GM18498 (cell line): ENCODE results near the gene TSEN2.
"Not testable (repeated sequence)": the region's sequence is repeated elsewhere in the genome, so short reads cannot be mapped to it uniquely, and the experiment has no call there.

Experiments used
- ATAC-seq: cut with Tn5 transposase; IDR thresholded peaks from one replicate; pipeline ENCODE4 v1.9.1; 2021; ENCODE audit warnings: mild to moderate bottlenecking, moderate library complexity; ENCODE audit not compliant: unreplicated experiment

Gene TSEN2

GRCh38 chr3:12501360-12502020 is 17.2 kb downstream of the TSEN2 start:
- no peak for ATAC-seq

GRCh38 chr3:12503126-12503957 is 19.1 kb downstream of the TSEN2 start:
- ATAC-seq, result no peak

- no peak for ATAC-seq
These were observed 22.0 kb downstream of the TSEN2 start for GRCh38 chr3:12506201-12506709.

- ATAC-seq, result no peak
These were observed 23.5 kb downstream of the TSEN2 start for GRCh38 chr3:12507591-12508281.

GRCh38 chr3:12508291-12508700 is 24.0 kb downstream of the TSEN2 start:
- ATAC-seq, result no peak

GRCh38 chr3:12509466-12509865 is 25.2 kb downstream of the TSEN2 start:
- ATAC-seq, result no peak

- no peak for ATAC-seq
These were observed 28.3 kb downstream of the TSEN2 start for GRCh38 chr3:12512534-12513118.

GRCh38 chr3:12513694-12514446 is 29.6 kb downstream of the TSEN2 start:
- no peak for ATAC-seq

GRCh38 chr3:12515631-12516030 is 31.4 kb downstream of the TSEN2 start:
- ATAC-seq, result no peak

- no peak for ATAC-seq
These were observed 32.6 kb downstream of the TSEN2 start for GRCh38 chr3:12516873-12517272.

GRCh38 chr3:12518261-12519028 is 34.2 kb downstream of the TSEN2 start:
- no peak for ATAC-seq

- ATAC-seq, result no peak
These were observed 36.7 kb downstream of the TSEN2 start for GRCh38 chr3:12521010-12521409.

- no peak for ATAC-seq
These were observed 38.4 kb downstream of the TSEN2 start for GRCh38 chr3:12522721-12523120.

- ATAC-seq, result no peak
These were observed 43.5 kb downstream of the TSEN2 start for GRCh38 chr3:12527757-12528143.

GRCh38 chr3:12532182-12532581 is 47.9 kb downstream of the TSEN2 start:
- no peak for ATAC-seq

- ATAC-seq, result no peak
These were observed 52.1 kb downstream of the TSEN2 start for GRCh38 chr3:12536423-12536822.

- no peak for ATAC-seq
These were observed 57.3 kb downstream of the TSEN2 start for GRCh38 chr3:12541625-12542024.

GRCh38 chr3:12543497-12543896 is 59.2 kb downstream of the TSEN2 start:
- ATAC-seq, result not testable (repeated sequence)

- ATAC-seq, result no peak
These were observed 60.6 kb downstream of the TSEN2 start for GRCh38 chr3:12544652-12545472.
